ENCODE results near the gene EPB41L5. TPM values are rescaled to one million over a fixed set of nuclear protein-coding genes. Genes with fewer than 3 reads are reported as not detected.
A peak's percentile ranks its signal among the peaks of the same experiment; 100 is the strongest.

EPB41L5 gene
- total and polyA plus RNA-seq, 9 of the 15 experiments (the other 6 are each of a cell fraction or from before 2014, with no cell fraction given) = 2.3 to 14.1 (median 8.2) TPM

GRCh38 chr2:120012771-120013596, at the start of gene EPB41L5 (continued):
- TF ChIP-seq PKNOX1 (IDR thresholded peaks at IDR 0.05) (no peak; the same call in 1 of the 2 replicates), CREM (IDR thresholded peaks at IDR 0.05; ENCODE audit: low read depth) (peak; percentile 37), CTBP1 (IDR thresholded peaks at IDR 0.05; ENCODE audit: borderline replicate concordance) (peak; percentile 65; the same call in 1 of the 2 replicates), PHF20 (IDR thresholded peaks at IDR 0.05; ENCODE audit: partially characterized antibody) (peak; percentile 36), ZNF24 (IDR thresholded peaks at IDR 0.05) (peak; percentile 64; the same call in 1 of the 2 replicates), NR1H2 (CRISPR knock-in tag; IDR thresholded peaks at IDR 0.05) (peak; percentile 83; the same call in 1 of the 2 replicates), KAT8 (IDR thresholded peaks at IDR 0.05; ENCODE audit: low read depth) (no peak), HMGN3 (IDR thresholded peaks at IDR 0.05; ENCODE audit: borderline replicate concordance, extremely low read depth, insufficient read length, low read depth, low read length) (peak; percentile 75), ZNF77 (CRISPR knock-in tag; IDR thresholded peaks at IDR 0.05) (no peak), CAMTA2 (CRISPR knock-in tag; conservative IDR thresholded peaks at IDR 0.05) (no peak), ATF3 (IDR thresholded peaks at IDR 0.05) (no peak), ATF3 (CRISPR knock-in tag; conservative IDR thresholded peaks at IDR 0.05) (peak; percentile 89), RBFOX2 (IDR thresholded peaks at IDR 0.05; ENCODE audit: low read depth, low read length) (peak; percentile 80), RBM14 (IDR thresholded peaks at IDR 0.05; ENCODE audit: borderline replicate concordance, insufficient read depth, low read depth, low read length) (no peak), MLX (CRISPR knock-in tag; conservative IDR thresholded peaks at IDR 0.05) (0 out of 4 replicates have a peak, but pooled peaks of 1 of the 2 experiments have one; percentile 80), IFI16 (CRISPR knock-in tag; IDR thresholded peaks at IDR 0.05) (no peak), ARID4B (CRISPR knock-in tag; IDR thresholded peaks at IDR 0.05) (no peak; the same call in 1 of the 2 replicates), CBX1 (IDR thresholded peaks at IDR 0.05; ENCODE audit: low read depth) (peak; percentile 47; the same call in 1 of the 2 replicates), RUNX1 (IDR thresholded peaks at IDR 0.05; ENCODE audit: low read depth) (no peak)
